ENCODE results near the gene PKP4.

GRCh38 chr2:158726911-158727592, 270.3 kb downstream of the PKP4 start:
- TF ChIP-seq EP300 (IDR thresholded peaks at IDR 0.05) (no peak), CTCF (IDR thresholded peaks at IDR 0.05) (no peak), POLR2A (IDR thresholded peaks at IDR 0.05) (no peak), POLR2AphosphoS5 (IDR thresholded peaks at IDR 0.05) (no peak)
